Measurements from ENCODE around the gene SNX6. TPM values are rescaled to one million over a fixed set of nuclear protein-coding genes. Genes with fewer than 3 reads are reported as not detected.
"Not testable (repeated sequence)": the region's sequence is repeated elsewhere in the genome, so short reads cannot be mapped to it uniquely, and the experiment has no call there.

The SNX6 gene
- total and polyA plus RNA-seq, 7 donors = 30.7 to 66.2 (median 43.8) TPM

DNA sequence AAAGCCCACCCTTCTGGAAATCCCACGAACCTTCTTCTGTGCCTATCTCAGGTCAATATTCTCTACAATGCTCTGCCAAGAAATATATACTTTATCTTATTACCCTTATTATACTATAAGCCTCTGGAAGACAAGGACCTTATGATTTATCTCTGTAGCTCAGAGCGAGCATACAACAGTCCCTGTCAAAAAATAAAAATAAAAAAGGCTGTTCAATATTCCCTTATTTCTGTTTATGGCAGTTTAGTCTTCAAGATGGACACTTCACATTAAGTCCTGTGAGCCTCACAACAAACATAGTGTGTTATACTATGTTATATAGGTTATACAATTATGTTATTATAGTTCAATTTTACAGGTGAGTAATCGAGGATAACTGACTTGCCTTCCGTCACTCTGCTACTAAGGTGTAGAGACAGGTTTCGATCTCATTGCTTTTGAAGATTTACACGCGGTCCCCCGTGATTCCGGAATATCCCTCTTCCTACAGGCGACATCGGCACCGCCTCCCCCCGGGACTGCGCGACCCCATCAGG is 91.0 kb downstream of the SNX6 start:
- Histone ChIP-seq H3K4me1 (peaks cover 23% of the 10 kb centered on the region), H3K4me3 (peak overlapping the region; percentile 84), H3K27me3 (ENCODE audit: insufficient read depth in 3 of 3, low read length in 2 of 3) (no peaks in the 10 kb centered on the region), H3K9me3 (no peaks in the 10 kb centered on the region), H3K36me3 (ENCODE audit: insufficient read depth in 1 of 2, low read depth in 1 of 2) (peaks cover 0 to 37% of the 10 kb centered on the region in 2 donors), H3K27ac (peak overlapping the region; percentile 97)
- intact Hi-C loops (cut with DNase I) = loop anchor here (5.0 kb wide), 1 partner anchor 77 kb away; the partner anchor contains the start of gene SPTSSA (in 2 of the 2)
- WGBS, 3 donors = 1 to 2% (median 1%) methylated on average over 15 of the region's 15 CpGs
- TF ChIP-seq, protein P1, sequence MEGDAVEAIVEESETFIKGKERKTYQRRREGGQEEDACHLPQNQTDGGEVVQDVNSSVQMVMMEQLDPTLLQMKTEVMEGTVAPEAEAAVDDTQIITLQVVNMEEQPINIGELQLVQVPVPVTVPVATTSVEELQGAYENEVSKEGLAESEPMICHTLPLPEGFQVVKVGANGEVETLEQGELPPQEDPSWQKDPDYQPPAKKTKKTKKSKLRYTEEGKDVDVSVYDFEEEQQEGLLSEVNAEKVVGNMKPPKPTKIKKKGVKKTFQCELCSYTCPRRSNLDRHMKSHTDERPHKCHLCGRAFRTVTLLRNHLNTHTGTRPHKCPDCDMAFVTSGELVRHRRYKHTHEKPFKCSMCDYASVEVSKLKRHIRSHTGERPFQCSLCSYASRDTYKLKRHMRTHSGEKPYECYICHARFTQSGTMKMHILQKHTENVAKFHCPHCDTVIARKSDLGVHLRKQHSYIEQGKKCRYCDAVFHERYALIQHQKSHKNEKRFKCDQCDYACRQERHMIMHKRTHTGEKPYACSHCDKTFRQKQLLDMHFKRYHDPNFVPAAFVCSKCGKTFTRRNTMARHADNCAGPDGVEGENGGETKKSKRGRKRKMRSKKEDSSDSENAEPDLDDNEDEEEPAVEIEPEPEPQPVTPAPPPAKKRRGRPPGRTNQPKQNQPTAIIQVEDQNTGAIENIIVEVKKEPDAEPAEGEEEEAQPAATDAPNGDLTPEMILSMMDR (IDR thresholded peaks at IDR 0.05) = no peak
- DNase-seq (no peak), ATAC-seq (peak in 1 of 4 donors; percentile 17)

DNA sequence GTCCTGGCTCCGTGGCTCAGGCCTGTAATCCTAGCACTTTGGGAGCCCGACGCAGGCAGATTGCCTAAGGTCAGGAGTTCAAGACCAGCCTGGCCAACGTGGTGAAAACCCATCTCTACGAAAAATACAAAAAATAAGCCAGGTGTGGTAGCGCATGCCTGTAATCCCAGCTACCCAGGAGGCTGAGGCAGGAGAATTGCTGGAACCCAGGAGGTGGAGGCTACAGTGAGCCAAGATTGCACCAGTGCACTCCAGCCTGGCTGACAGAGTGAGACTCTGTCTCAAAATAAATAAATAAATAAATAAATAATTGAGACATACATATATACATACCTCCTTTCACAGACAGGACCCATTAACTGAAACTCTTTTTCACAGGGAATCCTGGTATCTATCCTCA is 91.9 kb downstream of the SNX6 start:
- WGBS, 3 donors = 35 to 56% (median 50%) methylated on average over 6 of the region's 6 CpGs
- peak overlapping the region; percentile 97 for H3K27ac ChIP-seq
- intact Hi-C loops (cut with DNase I) = loop anchor here (5.0 kb wide), 1 partner anchor 76 kb away; the partner anchor contains the start of gene SPTSSA (in 2 of the 2)
- peak overlapping the region; percentile 84 for H3K4me3 ChIP-seq
- H3K4me1 ChIP-seq = peaks cover 23% of the 10 kb centered on the region
- DNase-seq; H3K27me3 ChIP-seq (ENCODE audit: insufficient read depth in 3 of 3, low read length in 2 of 3); H3K9me3 ChIP-seq; ATAC-seq: not testable (repeated sequence)
- peaks cover 0 to 45% of the 10 kb centered on the region in 2 donors for H3K36me3 ChIP-seq (ENCODE audit: insufficient read depth in 1 of 2, low read depth in 1 of 2)

DNA sequence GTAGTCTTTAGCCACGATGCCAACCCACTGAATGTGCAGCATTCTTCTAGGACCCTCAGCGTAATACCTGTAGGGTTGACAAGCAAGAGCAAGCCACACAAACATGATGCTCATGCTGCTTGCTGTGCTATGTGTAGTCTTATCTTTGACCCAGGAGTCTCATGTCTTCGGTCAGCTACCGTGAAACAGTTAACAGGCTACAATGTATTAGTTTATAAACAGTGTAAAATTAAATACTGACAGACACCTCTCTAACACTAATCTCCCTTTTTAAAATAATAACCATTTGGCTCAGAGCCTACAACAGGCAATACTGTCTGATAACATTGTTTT is 92.3 kb downstream of the SNX6 start:
- intact Hi-C loops (cut with DNase I) = loop anchor here (5.0 kb wide), 1 partner anchor 75 kb away; the partner anchor contains the start of gene SPTSSA (in 2 of the 2)
- Histone ChIP-seq H3K9me3 (no peaks in the 10 kb centered on the region), H3K27ac (peak overlapping the region; percentile 97), H3K36me3 (ENCODE audit: insufficient read depth in 1 of 2, low read depth in 1 of 2) (peaks cover 0 to 50% of the 10 kb centered on the region in 2 donors), H3K4me3 (peak overlapping the region; percentile 84), H3K4me1 (peaks cover 23% of the 10 kb centered on the region), H3K27me3 (ENCODE audit: insufficient read depth in 3 of 3, low read length in 2 of 3) (no peaks in the 10 kb centered on the region)
- no peak for ATAC-seq
- no peak for DNase-seq
- TF ChIP-seq, protein P1 (IDR thresholded peaks at IDR 0.05) = no peak
- 88 to 95% (median 90%) methylated on average over 4 of the region's 4 CpGs for WGBS, 3 donors

DNA sequence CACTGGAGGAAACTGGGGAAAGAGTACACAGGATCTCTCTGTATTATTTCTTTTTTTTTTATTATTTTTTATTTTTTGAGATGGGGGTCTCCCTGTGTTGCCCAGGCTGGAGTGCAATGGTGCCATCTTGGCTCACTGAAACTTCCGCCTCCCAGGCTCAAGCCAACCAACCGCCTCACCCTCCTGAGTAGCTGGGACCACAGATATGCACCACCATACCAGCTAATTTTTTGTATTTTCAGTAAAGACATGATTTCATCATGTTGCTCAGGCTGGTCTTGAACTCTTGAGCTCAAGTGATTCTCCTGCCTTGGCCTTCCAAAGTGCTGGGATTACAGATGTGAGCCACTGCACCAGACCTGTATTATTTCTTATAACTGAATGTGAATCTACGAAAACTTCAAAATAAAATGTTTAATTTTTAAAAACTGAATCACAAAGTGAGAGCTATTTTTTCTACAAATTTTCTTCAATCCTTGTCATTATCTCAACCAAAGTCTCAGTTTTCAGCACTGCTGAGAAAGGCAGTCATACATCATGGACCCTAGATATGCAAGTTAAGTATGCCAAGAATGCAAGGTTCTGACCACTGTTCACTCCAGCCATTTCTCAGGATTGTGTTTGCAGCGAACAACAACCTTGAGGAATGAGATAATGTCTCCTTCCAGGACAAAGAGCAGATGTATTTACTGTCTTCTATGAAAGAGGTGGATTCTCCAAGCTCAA is 92.8 kb downstream of the SNX6 start:
- Histone ChIP-seq H3K9me3 (no peaks in the 10 kb centered on the region), H3K27me3 (ENCODE audit: insufficient read depth in 3 of 3, low read length in 2 of 3) (no peaks in the 10 kb centered on the region), H3K4me1 (peaks cover 23% of the 10 kb centered on the region), H3K4me3 (peak overlapping the region; percentile 84), H3K36me3 (ENCODE audit: insufficient read depth in 1 of 2, low read depth in 1 of 2) (peaks cover 0 to 55% of the 10 kb centered on the region in 2 donors), H3K27ac (peak overlapping the region; percentile 97)
- DNase-seq (no peak), ATAC-seq (no peak)
- WGBS, 3 donors = 88 to 89% (median 88%) methylated on average over 4 of the region's 4 CpGs
- intact Hi-C loops (cut with DNase I) = loop anchor here (5.0 kb wide), 1 partner anchor 75 kb away; the partner anchor contains the start of gene SPTSSA (in 2 of the 2)
- TF ChIP-seq, protein P1 (IDR thresholded peaks at IDR 0.05) = no peak

DNA sequence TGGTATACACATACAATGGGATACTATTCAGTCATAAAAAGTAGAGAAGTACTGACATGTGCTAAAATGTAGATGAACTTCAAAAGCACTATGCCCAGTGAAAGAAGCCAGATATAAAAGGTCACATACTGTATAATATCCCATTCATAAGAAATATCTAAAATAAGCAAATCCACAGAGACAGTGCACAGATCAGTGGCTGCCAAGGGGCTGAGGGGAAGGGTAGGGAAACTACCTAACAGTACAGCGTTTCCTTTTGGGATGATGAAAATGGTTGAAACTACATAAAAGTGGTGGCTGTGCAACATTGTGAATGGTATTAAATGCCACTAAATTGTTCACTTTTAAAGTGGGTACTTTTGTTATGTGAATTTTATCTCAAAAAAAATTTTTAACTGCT is 102.4 kb downstream of the SNX6 start:
- H3K9me3 ChIP-seq = no peaks in the 10 kb centered on the region
- H3K36me3 ChIP-seq (ENCODE audit: insufficient read depth in 1 of 2, low read depth in 1 of 2) = peaks cover 16 to 100% of the 10 kb centered on the region in 2 donors
- ATAC-seq (no peak), DNase-seq (no peak)
- TF ChIP-seq, protein P1 (IDR thresholded peaks at IDR 0.05) = no peak
- no peak overlapping the region for H3K4me3 ChIP-seq
- no peaks in the 10 kb centered on the region for H3K27me3 ChIP-seq (ENCODE audit: insufficient read depth in 3 of 3, low read length in 2 of 3)
- no peak overlapping the region for H3K27ac ChIP-seq
- intact Hi-C loops (cut with DNase I) = no loop called here
- no peaks in the 10 kb centered on the region for H3K4me1 ChIP-seq
- WGBS, 3 donors = 93 to 97% (median 95%) methylated on average over 1 of the region's 1 CpG

DNA sequence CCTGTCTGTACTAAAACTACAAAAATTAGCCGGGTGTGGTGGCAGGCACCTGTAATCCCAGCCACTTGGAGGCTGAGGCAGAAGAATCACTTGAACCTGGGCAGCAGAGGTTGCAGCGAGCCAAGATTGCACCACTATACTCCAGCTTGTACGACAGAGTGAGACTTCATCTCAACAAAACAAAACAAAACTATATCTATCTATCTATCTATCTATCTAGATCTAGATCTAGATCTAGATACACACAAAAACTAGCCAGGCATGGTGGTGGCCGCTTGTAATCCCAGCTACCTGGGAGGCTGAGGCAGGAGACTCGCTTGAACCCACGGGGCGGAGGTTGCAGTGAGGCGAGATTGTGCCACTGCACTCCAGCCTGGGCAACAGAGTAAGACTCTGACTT is 105.7 kb downstream of the SNX6 start:
- intact Hi-C loops (cut with DNase I); DNase-seq; H3K27ac ChIP-seq; H3K27me3 ChIP-seq (ENCODE audit: insufficient read depth in 3 of 3, low read length in 2 of 3); H3K4me3 ChIP-seq; ATAC-seq; H3K4me1 ChIP-seq; H3K9me3 ChIP-seq: not testable (repeated sequence)
- WGBS, 3 donors = 97 to 98% (median 98%) methylated on average over 8 of the region's 8 CpGs
- H3K36me3 ChIP-seq (ENCODE audit: insufficient read depth in 1 of 2, low read depth in 1 of 2) = peaks cover 18 to 100% of the 10 kb centered on the region in 2 donors

Measured in psoas muscle (tissue), 8 donors.